Esophagus muscularis mucosa (tissue), 4 donors: ENCODE results near the gene CTBS. TPM values are rescaled to one million over a fixed set of nuclear protein-coding genes. Genes with fewer than 3 reads are reported as not detected.

Experiments used
- DNase-seq: peaks from one replicate; pipeline ENCODE4 v3.0.0-alpha.2; 2017; ENCODE audit errors: extremely low spot score
- H3K27ac ChIP-seq, 4 donors: fragments of 200-600 bp; sonication (generic); replicated peaks in 1 of 4; 1 replicate in 3 of 4; 2 replicates in 1 of 4; pipeline ENCODE4 v1.5.1; 2016 to 2019; ENCODE audit warnings: mild to moderate bottlenecking in 1 of 4
- H3K27me3 ChIP-seq, 4 donors: fragments of 200-600 bp; sonication (generic); one replicate each; pipeline versions ENCODE4 v1.5.1 to v1.6.0; 2016 to 2019
- H3K36me3 ChIP-seq, 4 donors: fragments of 200-600 bp; sonication (generic); one replicate each; pipeline ENCODE4 v1.5.1; 2016 to 2019
- H3K4me1 ChIP-seq, 4 donors: fragments of 200-600 bp; sonication (generic); one replicate each; pipeline ENCODE4 v1.5.1; 2016 to 2019
- H3K4me3 ChIP-seq, 4 donors: fragments of 200-600 bp; sonication (generic); 1 replicate in 2 of 4; 2 replicates in 2 of 4; pipeline ENCODE4 v1.5.1; 2016 to 2019; ENCODE audit warnings: mild to moderate bottlenecking in 4 of 4, moderate library complexity in 1 of 4
- H3K9me3 ChIP-seq, 4 donors: fragments of 200-600 bp; sonication (generic); 1 replicate in 3 of 4; 2 replicates in 1 of 4; pipeline ENCODE4 v1.5.1; 2016 to 2019
- CTCF ChIP-seq, 3 experiments: fragments of 200-600 bp in 2 of 3; fragments of 450-650 bp in 1 of 3; sonication (generic) in 2 of 3; IDR thresholded peaks; one replicate each; pipeline ENCODE4 v1.5.1; 2017 to 2019; ENCODE audit warnings: antibody characterized with exemption in 3 of 3, mild to moderate bottlenecking in 2 of 3, moderate library complexity in 1 of 3
- EP300 ChIP-seq: sonication (generic); formaldehyde crosslinking; IDR thresholded peaks from one replicate; pipeline ENCODE4 v1.6.1; 2017; ENCODE audit warnings: antibody characterized with exemption
- POLR2A ChIP-seq: fragments of 450-650 bp; IDR thresholded peaks from one replicate; pipeline ENCODE4 v1.6.1; 2017; ENCODE audit warnings: antibody characterized with exemption, moderate library complexity, mild to moderate bottlenecking, low read depth
- POLR2AphosphoS5 ChIP-seq, 2 donors: sonication (generic); formaldehyde crosslinking; IDR thresholded peaks; one replicate each; pipeline ENCODE4 v1.6.1; 2017; ENCODE audit warnings: antibody characterized with exemption in 2 of 2
- WGBS: methylation state at CpG from one replicate; pipeline ENCODE4 v1.1.5; 2018; 5-methylcytosine and 5-hydroxymethylcytosine counted together
- intact Hi-C: fragments of 100-400 bp; cut with DNase I; formaldehyde crosslinking; loops from one replicate; pipeline ENCODE4 v1.15.1; 2023
- total RNA-seq, 4 donors: library from RNA; depleted of rRNA; stranded (reverse); fragments of >200 nt; gene quantifications; one replicate each; pipeline versions ENCODE4 v1.1.0 to v1.2.1, GENCODE V29; 2016

The CTBS gene
- 1 to 10 TPM; 7.1 to 8.9 (median 8.5) TPM for total RNA-seq

GRCh38 chr1:84573967-84574842 lies at the start of gene CTBS:
TSS of gene CTBS (minus strand) at chr1:84574440. CDS start at chr1:84574415, 25 bp downstream.
- peak; percentile 95 for DNase-seq
- Histone ChIP-seq H3K9me3 (no peaks in the 10 kb centered on the region), H3K4me1 (peaks cover 15 to 26% (median 21%) of the 10 kb centered on the region in 4 donors), H3K4me3 (peak within 1 kb of the TSS; percentile 64 to 75 (median 72)), H3K36me3 (peaks cover 0 to 7% (median 3%) of the 10 kb centered on the region in 4 donors), H3K27me3 (no peaks in the 10 kb centered on the region), H3K27ac (peak within 1 kb of the TSS; percentile 95 to 97 (median 96))
- peak; percentile 67 for TF ChIP-seq POLR2A
- peak; percentile 86 to 96 for TF ChIP-seq POLR2AphosphoS5 (IDR thresholded peaks at IDR 0.05)
- TF ChIP-seq EP300 = no peak
- no peak for TF ChIP-seq CTCF (IDR thresholded peaks at IDR 0.05)
- intact Hi-C loops = loop anchor here (1.0 to 5.0 kb wide), 2 partner anchors 30 to 67 kb away; partner anchors contain the start of genes GNG5 and SPATA1
- WGBS = 2% methylated on average over 11 of the region's 67 CpGs

GRCh38 chr1:84621553-84621952 lies 47.3 kb upstream of the CTBS start:
- H3K27ac ChIP-seq = no peak overlapping the region
- H3K36me3 ChIP-seq = no peaks in the 10 kb centered on the region
- no peaks in the 10 kb centered on the region for H3K27me3 ChIP-seq
- no peak for DNase-seq
- H3K9me3 ChIP-seq = no peaks in the 10 kb centered on the region
- intact Hi-C loops = loop anchor here (2.0 kb wide), 1 partner anchor 131 kb away; no protein-coding TSS in a partner anchor
- peaks cover 18 to 45% (median 40%) of the 10 kb centered on the region in 4 donors for H3K4me1 ChIP-seq
- 84% methylated on average over 14 of the region's 14 CpGs for WGBS
- TF ChIP-seq POLR2AphosphoS5 (IDR thresholded peaks at IDR 0.05) (no peak), EP300 (no peak), POLR2A (no peak), CTCF (IDR thresholded peaks at IDR 0.05) (no peak)
- H3K4me3 ChIP-seq = no peak overlapping the region

- peaks cover 18 to 46% (median 41%) of the 10 kb centered on the region in 4 donors for H3K4me1 ChIP-seq
- intact Hi-C loops = loop anchor here (2.0 kb wide), 1 partner anchor 132 kb away; no protein-coding TSS in a partner anchor
- peak; percentile 51 to 57 for TF ChIP-seq POLR2AphosphoS5 (IDR thresholded peaks at IDR 0.05)
- peak; percentile 84 to 99 (median 92) for TF ChIP-seq CTCF (IDR thresholded peaks at IDR 0.05)
- no peak for TF ChIP-seq EP300
- TF ChIP-seq POLR2A = no peak
- peak overlapping the region; percentile 67 to 83 (median 78) for H3K27ac ChIP-seq
- H3K4me3 ChIP-seq = peak overlapping the region; percentile 58 to 82 (median 65)
- WGBS = 2% methylated on average over 43 of the region's 46 CpGs
- no peaks in the 10 kb centered on the region for H3K36me3 ChIP-seq
- no peak for DNase-seq
- H3K9me3 ChIP-seq = no peaks in the 10 kb centered on the region
- H3K27me3 ChIP-seq = no peaks in the 10 kb centered on the region
These were observed 46.6 kb upstream of the CTBS start for GRCh38 chr1:84620720-84621313.

- 42% methylated on average over 9 of the region's 9 CpGs for WGBS
- TF ChIP-seq CTCF (IDR thresholded peaks at IDR 0.05) = no peak
- peak in 1 of 2 donors; percentile 63 for TF ChIP-seq POLR2AphosphoS5 (IDR thresholded peaks at IDR 0.05)
- peak; percentile 39 for TF ChIP-seq EP300
- no peak for TF ChIP-seq POLR2A
- H3K4me3 ChIP-seq = no peak overlapping the region
- peaks cover 18 to 46% (median 41%) of the 10 kb centered on the region in 4 donors for H3K4me1 ChIP-seq
- H3K27ac ChIP-seq = peak overlapping the region; percentile 45 to 83 (median 72)
- intact Hi-C loops = loop anchor here (2.0 to 5.0 kb wide), 2 partner anchors 42 to 133 kb away; no protein-coding TSS in a partner anchor
- no peaks in the 10 kb centered on the region for H3K36me3 ChIP-seq
- DNase-seq = no peak
- H3K27me3 ChIP-seq = no peaks in the 10 kb centered on the region
- no peaks in the 10 kb centered on the region for H3K9me3 ChIP-seq
These were observed 45.3 kb upstream of the CTBS start for GRCh38 chr1:84619383-84620102.
